HG03575 (cell line): ENCODE data around the gene RAB24.
"Not testable (repeated sequence)": the region's sequence is repeated elsewhere in the genome, so short reads cannot be mapped to it uniquely, and the experiment has no call there.

ENCODE experiments used
- ATAC-seq: cut with Tn5 transposase; IDR thresholded peaks from one replicate; pipeline ENCODE4 v1.9.1; 2021; ENCODE audit not compliant: unreplicated experiment, insufficient number of reproducible peaks, low FRiP score; ENCODE audit errors: extremely low read depth

The RAB24 gene

DNA sequence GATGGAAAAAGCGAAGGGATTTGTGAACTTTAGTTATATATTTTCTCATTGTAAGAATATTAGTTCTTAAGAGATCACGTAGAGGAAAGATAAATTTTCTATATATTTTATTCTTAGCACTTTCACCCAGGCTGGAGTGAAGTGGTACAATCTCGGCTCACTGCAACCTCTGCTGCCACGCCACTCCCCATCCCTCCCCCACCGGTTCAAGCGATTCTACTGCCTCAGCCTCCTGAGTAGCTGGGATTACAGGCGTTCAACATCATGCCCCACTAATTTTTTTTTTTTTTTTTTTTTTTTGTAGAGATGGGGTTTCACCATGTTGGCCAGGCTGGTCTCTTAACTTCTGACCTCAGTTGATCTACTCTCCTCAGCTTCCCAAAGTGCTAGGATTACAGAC lies 42.6 kb downstream of the RAB24 start:
- no peak for ATAC-seq

DNA sequence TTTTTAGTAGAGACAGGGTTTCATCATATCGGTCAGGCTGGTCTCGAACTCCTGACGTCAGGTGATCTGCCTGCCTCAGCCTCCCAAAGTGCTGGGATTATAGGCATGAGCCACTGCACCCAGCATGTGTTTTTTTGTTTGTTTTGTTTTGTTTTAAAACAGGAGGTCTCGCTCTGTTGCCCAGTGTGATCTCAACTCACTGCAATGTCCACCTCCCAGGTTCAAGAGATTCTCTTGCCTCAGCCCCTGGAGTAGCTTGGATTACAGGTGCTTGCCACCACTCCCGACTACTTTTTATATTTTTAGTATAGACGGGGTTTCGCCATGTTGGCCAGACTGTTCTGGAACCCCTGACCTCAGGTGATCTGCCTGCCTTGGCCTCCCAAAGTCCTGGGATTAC lies 44.8 kb downstream of the RAB24 start:
- ATAC-seq: not testable (repeated sequence)

DNA sequence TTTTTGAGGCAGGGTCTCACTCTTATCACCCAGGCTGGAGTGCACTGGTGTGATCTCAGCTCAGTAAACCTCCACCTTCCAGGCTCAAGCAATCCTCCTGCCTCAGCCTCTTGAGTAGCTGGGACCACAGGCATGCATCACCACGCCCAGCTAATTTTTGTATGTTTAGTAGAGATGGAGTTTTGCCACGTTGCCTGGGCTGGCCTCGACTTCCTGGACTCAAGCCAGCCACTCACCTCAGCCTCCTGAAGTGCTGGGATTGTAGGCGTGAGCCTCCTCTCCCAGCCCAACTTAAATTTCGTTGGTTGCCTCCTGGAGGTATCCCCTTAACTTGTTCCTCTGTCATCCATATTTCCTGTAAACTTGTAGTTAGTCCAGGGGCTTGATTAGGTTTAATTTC lies 47.2 kb downstream of the RAB24 start:
- ATAC-seq: no peak

GRCh38 chr5:177253252-177253651 lies 50.3 kb downstream of the RAB24 start:
- ATAC-seq: no peak
